Naive thymus-derived CD8-positive, alpha-beta T cell (primary cell): Measurements from ENCODE around the gene CDH23. TPM values are rescaled to one million over a fixed set of nuclear protein-coding genes. Genes with fewer than 3 reads are reported as not detected.

ENCODE experiments used
- ATAC-seq, 2 donors: fragments of 150-1000 bp; cut with Tn5 transposase in 1 of 2; sonication (Bioruptor Pico), chemical (Tn5 transposase) in 1 of 2; 1 replicate in 1 of 2; 2 replicates in 1 of 2; pipeline ENCODE4 v1.10.0; 2021; ENCODE audit warnings: mild to moderate bottlenecking in 2 of 2, moderate library complexity in 2 of 2
- POLR2A ChIA-PET: fragments of 350-600 bp; sonication (Branson Sonifier 250); formaldehyde crosslinking; loops from one replicate; lab custom pipeline; 2021; ENCODE audit warnings: antibody characterized with exemption; lab: Charles Lee
- DNase-seq, 10 donors: peaks; one replicate each; pipeline versions ENCODE4 v3.0.0 to v3.0.0-alpha.2; 2020 to 2022
- H3K27ac Mint-ChIP-seq, 10 donors: one replicate each; pipeline ENCODE4 v1.8.0; 2020 to 2022; ENCODE audit warnings: mild to moderate bottlenecking in 10 of 10, mixed read lengths in 10 of 10, moderate library complexity in 4 of 10, inconsistent platforms in 1 of 10
- H3K27me3 Mint-ChIP-seq, 5 donors: one replicate each; pipeline ENCODE4 v1.8.0; 2021 to 2022; ENCODE audit warnings: mixed read lengths in 5 of 5
- H3K36me3 Mint-ChIP-seq, 3 donors: one replicate each; pipeline ENCODE4 v1.8.0; 2020 to 2022; ENCODE audit warnings: mixed read lengths in 3 of 3, mild to moderate bottlenecking in 2 of 3, inconsistent platforms in 1 of 3
- H3K4me1 Mint-ChIP-seq, 4 donors: one replicate each; pipeline ENCODE4 v1.8.0; 2021 to 2022; ENCODE audit warnings: mixed read lengths in 4 of 4
- H3K4me3 Mint-ChIP-seq, 10 donors: one replicate each; pipeline ENCODE4 v1.8.0; 2020 to 2022; ENCODE audit warnings: mild to moderate bottlenecking in 10 of 10, mixed read lengths in 10 of 10, moderate library complexity in 6 of 10, inconsistent platforms in 1 of 10
- H3K9me3 Mint-ChIP-seq, 9 donors: one replicate each; pipeline ENCODE4 v1.8.0; 2020 to 2022; ENCODE audit warnings: mixed read lengths in 9 of 9, mild to moderate bottlenecking in 3 of 9, inconsistent platforms in 1 of 9, moderate library complexity in 1 of 9
- polyA plus RNA-seq, 3 donors: library from polyadenylated mRNA; unstranded; fragments of 300-500 nt; fragmentation: Illumina TruSeq; gene quantifications; one replicate each; pipeline ENCODE4 v1.2.3, GENCODE V29; 2021
- total RNA-seq, 8 experiments: library from RNA in 2 of 8; stranded (reverse) in 2 of 8; gene quantifications; one replicate each; pipeline ENCODE4 v1.2.3 and lab custom pipeline; 2021 to 2026

CDH23 gene
- total and polyA plus RNA-seq, 5 experiments from 2014 or later: 0.82 to 10.2 (median 3.8) TPM

DNA sequence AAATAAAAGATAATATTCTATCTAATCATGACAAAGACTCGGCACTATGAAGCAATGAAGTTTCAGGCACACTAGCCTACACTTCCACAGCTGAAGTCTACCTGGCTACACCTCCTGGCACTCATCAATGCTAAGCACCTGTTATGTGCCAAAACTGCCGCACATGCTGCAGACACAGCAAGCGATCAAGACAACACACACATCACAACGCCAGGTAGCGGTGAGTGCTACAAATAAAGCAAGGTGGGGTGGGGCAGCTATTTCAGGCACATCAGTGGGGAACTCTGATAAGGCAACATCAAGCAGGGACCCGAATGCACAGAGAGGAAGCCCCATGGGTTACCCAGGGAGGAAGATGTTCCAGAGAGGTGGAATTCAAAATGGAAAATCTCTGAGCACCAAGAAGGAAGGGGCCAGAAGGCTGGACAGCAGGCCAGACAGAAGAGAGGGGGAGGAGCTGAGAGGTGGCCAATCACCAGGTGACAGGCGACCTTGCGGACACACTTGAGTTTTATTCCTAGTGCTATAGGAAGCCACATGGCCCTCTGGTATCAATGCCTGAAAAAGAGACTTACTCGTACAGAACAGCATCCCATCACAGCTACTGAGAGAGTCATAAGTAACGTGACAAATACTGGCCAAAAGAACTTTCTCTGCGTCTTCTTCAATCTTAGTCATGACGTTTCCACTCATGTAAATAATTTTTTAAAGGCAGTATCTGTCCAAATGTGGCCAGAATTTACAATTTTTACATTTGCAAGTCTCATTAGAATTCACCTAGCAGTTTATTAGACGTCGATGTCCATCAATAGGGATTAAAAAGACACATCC lies 446.4 kb downstream of the CDH23 start:
- no peak for ATAC-seq
- Mint-ChIP-seq H3K9me3 (no peaks in the 10 kb centered on the region), H3K4me1 (peaks cover 40 to 90% (median 77%) of the 10 kb centered on the region in 4 donors), H3K27me3 (no peaks in the 10 kb centered on the region), H3K27ac (peak overlapping the region in 4 of 10 donors; percentile 6 to 40 (median 26)), H3K4me3 (peak overlapping the region in 1 of 10 donors; percentile 58), H3K36me3 (peaks cover 0 to 3% (median 0%) of the 10 kb centered on the region in 3 donors)
- POLR2A ChIA-PET: no interaction called here
- no peak for DNase-seq

DNA sequence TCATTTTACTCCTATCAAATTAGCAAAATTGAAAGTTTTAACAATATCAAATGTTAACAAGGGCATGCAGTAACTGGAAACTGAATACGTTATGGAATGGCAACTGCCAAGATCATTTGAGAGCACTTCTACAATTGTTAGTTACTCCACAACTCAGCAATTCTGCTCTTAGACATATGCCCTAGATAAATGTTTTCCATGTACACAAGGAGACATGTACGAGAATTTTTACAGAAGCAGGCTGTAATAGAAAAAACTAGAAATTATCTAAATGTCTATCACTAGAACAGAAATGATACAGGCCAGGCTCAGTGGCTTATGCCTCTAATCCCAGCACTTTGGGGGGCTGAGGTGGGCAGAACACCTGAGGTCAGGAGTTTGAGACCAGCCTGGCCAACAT lies 447.4 kb downstream of the CDH23 start:
- no peak for ATAC-seq
- no peak for DNase-seq
- POLR2A ChIA-PET: no interaction called here
- H3K27ac Mint-ChIP-seq: no peak overlapping the region
- no peaks in the 10 kb centered on the region for H3K9me3 Mint-ChIP-seq
- H3K27me3 Mint-ChIP-seq: no peaks in the 10 kb centered on the region
- peak overlapping the region in 2 of 10 donors; percentile 19 to 22 for H3K4me3 Mint-ChIP-seq
- H3K4me1 Mint-ChIP-seq: peaks cover 39 to 90% (median 77%) of the 10 kb centered on the region in 4 donors
- peaks cover 0 to 3% (median 0%) of the 10 kb centered on the region in 3 donors for H3K36me3 Mint-ChIP-seq

DNA sequence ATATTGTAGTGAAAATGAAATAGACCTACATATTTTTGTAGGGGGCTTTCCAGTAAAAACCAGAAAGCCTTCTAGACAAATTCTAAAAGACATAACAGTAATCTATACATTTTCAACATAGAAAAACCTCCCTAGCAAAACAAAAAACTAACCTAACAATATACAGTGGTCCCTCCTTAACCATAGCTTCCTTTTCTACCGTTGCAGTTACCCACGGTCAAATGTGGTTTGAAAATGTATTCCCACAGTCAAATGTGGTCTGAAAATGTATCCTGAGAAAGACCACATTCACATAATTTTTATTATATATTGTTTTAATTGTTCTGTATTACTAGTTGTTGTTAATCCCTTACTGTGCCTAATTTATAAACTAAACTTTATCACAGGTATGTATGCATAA lies 448.0 kb downstream of the CDH23 start:
- no peaks in the 10 kb centered on the region for H3K9me3 Mint-ChIP-seq
- H3K27ac Mint-ChIP-seq: peak overlapping the region in 1 of 10 donors; percentile 35
- no peaks in the 10 kb centered on the region for H3K27me3 Mint-ChIP-seq
- POLR2A ChIA-PET: no interaction called here
- ATAC-seq (no peak), DNase-seq (no peak)
- H3K4me1 Mint-ChIP-seq: peaks cover 38 to 92% (median 81%) of the 10 kb centered on the region in 4 donors
- no peak overlapping the region for H3K4me3 Mint-ChIP-seq
- peaks cover 0 to 3% (median 0%) of the 10 kb centered on the region in 3 donors for H3K36me3 Mint-ChIP-seq

DNA sequence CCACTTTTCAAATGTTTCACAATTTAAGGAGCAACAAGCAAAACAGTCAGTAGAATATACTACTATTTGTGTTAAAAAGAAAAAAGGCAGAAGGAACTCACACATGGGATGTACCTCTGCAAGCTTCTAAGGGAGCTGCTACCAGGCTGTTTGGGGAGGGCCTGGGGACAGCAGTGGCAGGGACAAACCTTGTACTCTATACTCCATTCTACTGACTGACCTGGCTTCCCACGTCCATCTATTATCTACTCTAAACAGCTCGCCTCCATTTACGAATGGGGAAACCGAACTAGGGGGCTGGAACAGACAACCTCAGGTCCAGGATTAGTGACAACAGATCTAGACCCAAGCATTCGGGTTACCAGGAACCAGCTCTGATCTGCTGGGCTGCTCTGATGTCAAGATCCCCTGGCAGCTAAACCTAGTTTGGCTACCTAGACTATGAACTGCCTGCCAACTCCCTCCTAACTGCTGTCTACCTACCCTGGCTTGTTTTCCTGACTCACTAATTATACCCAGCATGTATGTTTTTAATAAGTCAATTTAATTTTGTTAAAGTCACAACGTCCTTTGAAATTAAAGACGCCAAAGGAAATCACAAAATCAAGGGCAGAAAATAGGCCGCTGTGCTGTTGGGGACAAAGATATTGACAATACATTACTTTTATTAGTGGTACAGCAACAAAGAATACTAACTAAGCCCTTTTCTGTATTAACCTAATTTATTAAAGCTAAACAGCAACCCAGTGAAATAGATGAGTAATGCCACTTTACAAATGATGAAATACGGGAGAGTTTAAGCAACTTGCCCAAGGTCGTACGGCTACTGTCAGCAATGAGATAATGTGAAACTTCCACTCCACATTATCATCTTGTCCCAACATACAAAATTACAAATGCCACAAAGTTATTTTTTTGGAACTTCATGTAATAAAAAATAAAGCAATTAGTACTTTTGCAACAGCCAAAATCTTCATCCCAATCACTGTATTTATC lies 449.0 kb downstream of the CDH23 start:
- POLR2A ChIA-PET: interaction anchor here (0.8 kb wide), 1 partner anchor 8 kb away, joined by 5 read pairs; no protein-coding TSS in a partner anchor
- peaks cover 40 to 91% (median 80%) of the 10 kb centered on the region in 4 donors for H3K4me1 Mint-ChIP-seq
- H3K9me3 Mint-ChIP-seq: no peaks in the 10 kb centered on the region
- H3K4me3 Mint-ChIP-seq: no peak overlapping the region
- H3K36me3 Mint-ChIP-seq: peaks cover 0 to 3% (median 0%) of the 10 kb centered on the region in 3 donors
- DNase-seq (no peak), ATAC-seq (no peak)
- peak overlapping the region in 2 of 10 donors; percentile 2 to 43 for H3K27ac Mint-ChIP-seq
- H3K27me3 Mint-ChIP-seq: no peaks in the 10 kb centered on the region

DNA sequence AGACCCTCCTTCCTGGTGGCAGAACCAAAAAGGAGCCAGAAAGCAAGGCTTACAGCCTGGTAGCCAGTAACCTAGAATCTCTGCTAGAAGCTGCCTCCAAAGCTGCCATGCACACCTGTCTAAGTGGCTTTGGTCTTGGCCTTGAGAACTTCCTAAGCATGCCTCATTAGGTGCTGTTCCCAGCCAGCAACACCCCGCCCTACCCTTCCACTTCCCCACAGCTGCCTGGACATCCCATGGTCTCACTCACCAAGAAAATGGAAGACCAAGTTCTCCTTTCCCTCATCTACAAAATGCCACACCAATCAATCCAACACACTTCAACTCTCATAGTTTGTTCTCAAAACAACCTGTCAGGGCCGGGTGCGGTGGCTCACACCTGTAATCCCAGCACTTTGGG lies 450.1 kb downstream of the CDH23 start:
- Mint-ChIP-seq H3K36me3 (peaks cover 0 to 3% (median 0%) of the 10 kb centered on the region in 3 donors), H3K4me3 (peak overlapping the region in 3 of 10 donors; percentile 50 to 74 (median 58)), H3K27me3 (no peaks in the 10 kb centered on the region), H3K27ac (peak overlapping the region in 3 of 10 donors; percentile 13 to 63 (median 32)), H3K4me1 (peaks cover 39 to 88% (median 83%) of the 10 kb centered on the region in 4 donors), H3K9me3 (no peaks in the 10 kb centered on the region)
- ATAC-seq (no peak), DNase-seq (no peak)
- POLR2A ChIA-PET: no interaction called here

DNA sequence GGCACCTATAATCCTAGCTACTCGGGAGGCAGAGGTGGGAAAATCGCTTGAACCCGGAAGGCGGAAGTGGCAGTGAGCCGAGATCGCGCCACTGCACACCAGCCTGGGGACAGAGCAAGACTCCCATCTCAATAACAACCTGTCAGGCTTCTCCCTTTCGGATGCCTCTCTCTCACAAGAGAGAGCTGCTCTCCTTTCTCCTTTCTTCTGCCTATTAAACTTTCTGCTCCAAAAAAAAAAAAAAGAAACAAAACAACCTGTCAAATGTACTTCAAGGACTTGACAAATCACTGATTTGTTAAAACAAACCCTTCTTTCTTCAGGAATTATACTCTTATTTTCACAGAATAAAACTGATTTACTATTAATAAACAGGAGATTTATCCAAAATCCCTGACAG lies 450.7 kb downstream of the CDH23 start:
- Mint-ChIP-seq H3K36me3 (peaks cover 0 to 3% (median 0%) of the 10 kb centered on the region in 3 donors), H3K27ac (peak overlapping the region in 3 of 10 donors; percentile 13 to 63 (median 45)), H3K4me1 (peaks cover 39 to 89% (median 83%) of the 10 kb centered on the region in 4 donors), H3K9me3 (no peaks in the 10 kb centered on the region), H3K4me3 (peak overlapping the region in 2 of 10 donors; percentile 5 to 77), H3K27me3 (no peaks in the 10 kb centered on the region)
- no peak for DNase-seq
- POLR2A ChIA-PET: no interaction called here
- ATAC-seq: no peak

DNA sequence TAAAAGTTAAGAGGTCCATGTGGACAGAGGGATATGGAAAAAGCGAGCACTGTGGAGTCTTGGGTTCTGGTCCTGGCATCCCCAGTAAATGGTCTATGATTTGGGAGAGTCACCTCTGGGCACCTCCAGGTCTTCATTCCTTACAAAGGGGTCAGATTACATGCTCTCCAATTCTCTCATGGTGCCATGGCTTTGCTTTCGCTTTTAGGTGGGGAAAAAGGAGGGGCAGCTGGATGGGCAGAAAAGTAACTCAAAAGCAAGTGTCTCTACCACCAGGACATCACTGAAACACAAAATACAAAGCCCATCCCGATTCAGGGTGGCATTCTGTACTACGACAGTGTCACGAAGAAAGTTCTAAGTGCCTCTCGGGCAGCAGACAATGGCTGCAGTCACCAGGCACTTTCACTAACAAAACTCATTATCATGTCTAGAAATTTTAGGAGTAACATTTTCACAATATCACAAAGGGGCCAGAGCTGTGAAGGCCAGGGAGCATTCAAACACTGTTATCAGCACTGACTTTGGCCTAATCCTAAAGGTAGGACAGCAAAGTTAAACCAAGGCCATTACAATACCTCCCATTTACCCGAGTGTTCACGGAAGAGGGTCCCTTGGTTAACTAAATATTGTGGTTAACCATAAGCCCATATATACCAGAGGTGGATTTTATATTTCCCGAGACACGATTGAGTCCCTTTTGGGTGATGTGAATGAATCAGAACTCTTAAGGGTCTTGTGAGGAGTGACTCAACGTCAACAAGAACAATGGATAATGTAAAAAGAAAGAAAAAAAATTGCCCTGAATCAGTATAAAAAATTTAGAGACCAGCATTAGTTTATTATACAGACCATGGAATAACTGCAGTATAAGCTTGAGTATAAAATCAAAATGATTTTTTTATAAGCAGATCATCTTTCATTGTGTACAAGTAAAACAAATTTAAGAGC lies 451.9 kb downstream of the CDH23 start:
- Mint-ChIP-seq H3K9me3 (no peaks in the 10 kb centered on the region), H3K36me3 (peaks cover 0 to 3% (median 0%) of the 10 kb centered on the region in 3 donors), H3K4me1 (peaks cover 30 to 81% (median 72%) of the 10 kb centered on the region in 4 donors), H3K27ac (peak overlapping the region in 7 of 10 donors; percentile 19 to 79 (median 53)), H3K4me3 (peak overlapping the region; percentile 11 to 99 (median 91)), H3K27me3 (no peaks in the 10 kb centered on the region)
- ATAC-seq (no peak), DNase-seq (no peak)
- POLR2A ChIA-PET: no interaction called here

DNA sequence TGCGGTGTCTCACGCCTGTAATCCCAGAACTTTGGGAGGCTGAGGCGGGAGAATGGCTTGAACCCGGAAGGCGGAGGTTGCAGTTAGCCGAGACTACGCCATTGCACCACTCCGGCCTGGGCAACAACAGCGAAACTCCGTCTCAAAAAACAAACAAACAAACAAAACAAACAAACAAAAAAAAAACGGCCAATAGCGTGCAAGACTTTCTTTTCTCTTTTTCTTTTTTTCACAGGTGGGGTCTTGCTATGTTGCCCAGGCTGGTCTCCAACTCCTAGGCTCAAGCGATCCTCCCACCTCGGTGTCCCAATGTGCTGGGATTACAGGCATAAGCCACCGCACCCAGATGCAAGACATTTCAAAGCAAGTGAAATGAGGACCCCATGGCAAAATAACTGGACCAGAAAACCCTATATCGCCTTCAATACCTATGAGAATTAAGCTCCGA lies 452.8 kb downstream of the CDH23 start:
- peak overlapping the region; percentile 44 to 99 (median 94) for H3K4me3 Mint-ChIP-seq
- H3K27ac Mint-ChIP-seq: peak overlapping the region in 6 of 10 donors; percentile 11 to 95 (median 76)
- DNase-seq: no peak
- no peak for ATAC-seq
- peaks cover 29 to 73% (median 64%) of the 10 kb centered on the region in 4 donors for H3K4me1 Mint-ChIP-seq
- H3K27me3 Mint-ChIP-seq: no peaks in the 10 kb centered on the region
- H3K9me3 Mint-ChIP-seq: no peaks in the 10 kb centered on the region
- peaks cover 0 to 3% (median 0%) of the 10 kb centered on the region in 3 donors for H3K36me3 Mint-ChIP-seq
- POLR2A ChIA-PET: interaction anchor here (1.0 to 2.0 kb wide), 6 partner anchors 9 to 103 kb away, joined by 3 to 5 read pairs (median 3); no protein-coding TSS in a partner anchor

DNA sequence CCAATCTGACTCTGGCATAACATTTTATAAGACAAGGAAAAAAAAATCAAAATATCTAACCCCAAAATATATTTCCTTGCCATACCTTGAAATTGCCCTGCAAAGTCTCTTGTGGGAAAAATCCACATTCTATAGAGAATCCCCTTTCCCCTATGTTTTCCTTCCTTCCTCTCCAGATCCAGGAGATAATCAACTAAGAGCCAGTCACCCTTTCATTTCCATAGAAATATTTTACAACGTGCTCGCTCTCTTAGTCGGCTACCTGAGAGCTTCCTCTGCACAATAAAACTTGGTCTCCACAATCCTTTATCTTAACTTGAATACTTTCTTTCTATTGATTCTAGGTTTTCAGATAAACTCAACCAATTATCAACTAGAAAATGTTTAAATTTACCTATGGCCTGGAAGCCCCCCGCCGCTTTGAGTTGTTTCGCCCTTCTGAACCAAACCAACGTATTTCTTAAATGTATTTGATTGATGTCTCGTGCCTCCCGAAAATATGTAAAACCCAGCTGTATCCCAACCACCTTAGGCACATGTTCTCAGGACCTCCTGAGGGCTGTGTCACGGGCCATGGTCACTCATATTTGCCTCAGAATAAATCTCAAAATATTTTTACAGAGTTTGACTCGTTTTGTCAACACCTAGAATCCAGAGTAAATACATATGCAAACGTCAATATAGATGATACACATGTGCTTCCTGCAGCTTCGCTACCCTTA lies 453.5 kb downstream of the CDH23 start:
- Mint-ChIP-seq H3K4me1 (peaks cover 27 to 67% (median 58%) of the 10 kb centered on the region in 4 donors), H3K27ac (peak overlapping the region; percentile 74 to 96 (median 94)), H3K4me3 (peak overlapping the region; percentile 89 to 99 (median 94)), H3K9me3 (no peaks in the 10 kb centered on the region), H3K36me3 (peaks cover 0 to 1% (median 0%) of the 10 kb centered on the region in 3 donors), H3K27me3 (no peaks in the 10 kb centered on the region)
- ATAC-seq (no peak), DNase-seq (no peak)
- POLR2A ChIA-PET: interaction anchor here (0.6 to 2.0 kb wide), 18 partner anchors 8 to 1446 kb away, joined by 3 to 15 read pairs (median 4); partner anchors contain the start of genes EIF4EBP2 and VSIR

DNA sequence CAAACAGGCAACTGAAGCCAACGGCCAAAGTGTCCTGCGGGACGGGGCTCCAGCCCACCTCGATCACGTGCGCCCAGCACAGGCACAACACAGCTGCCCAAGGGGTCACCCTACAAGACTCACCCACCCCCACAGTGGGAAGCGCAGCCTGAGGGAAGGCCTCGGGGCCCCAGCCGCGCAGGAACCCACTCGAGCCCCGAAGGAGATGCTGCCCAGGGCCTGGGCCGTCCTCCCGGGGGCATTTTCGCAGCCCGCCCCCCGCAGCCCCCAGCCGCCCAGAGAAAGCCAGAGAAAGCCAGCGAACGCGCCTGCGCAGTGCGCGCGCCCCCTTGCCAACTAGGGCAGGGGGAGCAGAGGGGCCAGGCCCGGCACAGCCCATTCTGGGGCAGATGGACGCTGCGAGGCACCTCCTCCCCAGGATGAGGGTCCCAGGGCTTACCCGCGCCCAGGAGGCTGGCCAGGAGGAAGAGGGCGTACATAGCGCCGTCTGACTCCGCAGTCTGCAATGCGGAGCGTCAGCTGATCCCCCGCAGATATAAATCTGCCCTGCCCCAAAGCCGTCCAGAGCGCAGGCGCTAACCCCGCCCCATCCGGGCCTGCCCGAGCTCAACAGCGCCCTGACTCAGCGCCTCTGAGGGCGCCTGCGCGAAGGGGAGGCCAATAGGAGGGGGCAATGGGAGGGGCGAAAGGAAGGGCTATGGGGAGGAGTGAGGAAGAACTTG lies 454.2 kb downstream of the CDH23 start, which contains the start of gene PSAP:
Gene PSAP (minus strand): TSS at position 509 of the 722 bp plus-strand sequence. CDS start 30 bp downstream, at position 479.
- peaks cover 23 to 60% (median 51%) of the 10 kb centered on the region in 4 donors for H3K4me1 Mint-ChIP-seq
- POLR2A ChIA-PET: interaction anchor here (0.6 to 2.0 kb wide), 28 partner anchors 8 to 1446 kb away, joined by 3 to 15 read pairs (median 4); partner anchors contain the start of genes DNAJB12, EIF4EBP2 and VSIR

More for the DNA sequence above, 454.2 kb downstream of the CDH23 start, which contains the start of gene PSAP:
- Mint-ChIP-seq H3K27ac (peak within 1 kb of the TSS; percentile 74 to 96 (median 94)), H3K4me3 (peak within 1 kb of the TSS; percentile 89 to 99 (median 94)), H3K27me3 (no peaks in the 10 kb centered on the region), H3K9me3 (no peaks in the 10 kb centered on the region), H3K36me3 (no peaks in the 10 kb centered on the region)
- DNase-seq (peak; percentile 95 to 99 (median 98)), ATAC-seq (peak; percentile 95 to 97)
